Body of pancreas (tissue), 4 donors: ENCODE measurements around the gene GALNT9. TPM values are rescaled to one million over a fixed set of nuclear protein-coding genes. Genes with fewer than 3 reads are reported as not detected.

Experiments used
- ATAC-seq: fragments of 150-250 bp; one replicate; pipeline ENCODE4 v1.9.1; 2016
- DNase-seq, 4 donors: peaks; one replicate each; pipeline ENCODE4 v3.0.0-alpha.2; 2019
- H3K27ac ChIP-seq, 4 donors: fragments of 200-600 bp; sonication (generic); 1 replicate in 3 of 4; 2 replicates in 1 of 4; pipeline versions ENCODE4 v1.5.1 to v1.6.1; 2016 to 2019; ENCODE audit warnings: mild to moderate bottlenecking in 1 of 4, mixed read lengths in 1 of 4, moderate library complexity in 1 of 4
- H3K27me3 ChIP-seq, 2 donors: fragments of 200-600 bp; sonication (generic); one replicate each; pipeline ENCODE4 v1.6.0; 2016; ENCODE audit warnings: mild to moderate bottlenecking in 1 of 2
- H3K36me3 ChIP-seq, 2 donors: fragments of 200-600 bp; sonication (generic); replicated peaks in 1 of 2; 2 replicates each; pipeline ENCODE4 v1.5.1; 2016; ENCODE audit warnings: low read depth in 2 of 2; ENCODE audit not compliant: insufficient read depth in 1 of 2
- H3K4me1 ChIP-seq: fragments of 200-600 bp; sonication (generic); one replicate; pipeline ENCODE4 v1.6.0; 2016
- H3K4me3 ChIP-seq, 2 donors: fragments of 200-600 bp; sonication (generic); 1 replicate in 1 of 2; 2 replicates in 1 of 2; pipeline ENCODE4 v1.5.1; 2016 to 2019
- H3K9me3 ChIP-seq, 3 donors: fragments of 200-600 bp; sonication (generic); 1 replicate in 2 of 3; 2 replicates in 1 of 3; pipeline ENCODE4 v1.5.1; 2016
- POLR2A ChIP-seq, 3 donors: fragments of 450-650 bp; IDR thresholded peaks; one replicate each; pipeline ENCODE4 v1.6.1; 2016; ENCODE audit warnings: antibody characterized with exemption in 3 of 3, mild to moderate bottlenecking in 2 of 3
- WGBS, 2 donors: methylation state at CpG; one replicate each; pipeline ENCODE4 v1.1.5; 2017; 5-methylcytosine and 5-hydroxymethylcytosine counted together
- intact Hi-C: fragments of 100-400 bp; cut with DNase I; formaldehyde crosslinking; loops from one replicate; pipeline ENCODE4 v1.15.1; 2023
- total RNA-seq, 2 donors: library from RNA; depleted of rRNA; stranded (reverse); fragments of >200 nt; gene quantifications; one replicate each; pipeline ENCODE4 v1.1.0, GENCODE V29; 2016
- TF ChIP-seq, protein P1 (sequence below), 7 experiments: fragments of 450-650 bp in 4 of 7; fragments of 200-600 bp in 3 of 7; sonication (generic) in 3 of 7; IDR thresholded peaks; one replicate each; pipeline ENCODE4 v1.5.1; 2016 to 2019; ENCODE audit warnings: antibody characterized with exemption in 7 of 7

Gene GALNT9
- total RNA-seq, 2 donors from 2014 or later, result not detected

GRCh38 chr12:132215299-132215989 is 113.9 kb downstream of the GALNT9 start:
- intact Hi-C loops, result no loop called here
- ATAC-seq (no peak), DNase-seq (no peak)
- H3K27ac ChIP-seq, result no peak overlapping the region
- H3K27me3 ChIP-seq, result no peaks in the 10 kb centered on the region
- no peaks in the 10 kb centered on the region for H3K36me3 ChIP-seq
- 74 to 75% methylated on average over 6 to 27 of the region's 28 CpGs for WGBS, 2 donors
- H3K4me1 ChIP-seq, result no peaks in the 10 kb centered on the region
- no peaks in the 10 kb centered on the region for H3K9me3 ChIP-seq
- H3K4me3 ChIP-seq, result no peak overlapping the region
- TF ChIP-seq, protein P1, sequence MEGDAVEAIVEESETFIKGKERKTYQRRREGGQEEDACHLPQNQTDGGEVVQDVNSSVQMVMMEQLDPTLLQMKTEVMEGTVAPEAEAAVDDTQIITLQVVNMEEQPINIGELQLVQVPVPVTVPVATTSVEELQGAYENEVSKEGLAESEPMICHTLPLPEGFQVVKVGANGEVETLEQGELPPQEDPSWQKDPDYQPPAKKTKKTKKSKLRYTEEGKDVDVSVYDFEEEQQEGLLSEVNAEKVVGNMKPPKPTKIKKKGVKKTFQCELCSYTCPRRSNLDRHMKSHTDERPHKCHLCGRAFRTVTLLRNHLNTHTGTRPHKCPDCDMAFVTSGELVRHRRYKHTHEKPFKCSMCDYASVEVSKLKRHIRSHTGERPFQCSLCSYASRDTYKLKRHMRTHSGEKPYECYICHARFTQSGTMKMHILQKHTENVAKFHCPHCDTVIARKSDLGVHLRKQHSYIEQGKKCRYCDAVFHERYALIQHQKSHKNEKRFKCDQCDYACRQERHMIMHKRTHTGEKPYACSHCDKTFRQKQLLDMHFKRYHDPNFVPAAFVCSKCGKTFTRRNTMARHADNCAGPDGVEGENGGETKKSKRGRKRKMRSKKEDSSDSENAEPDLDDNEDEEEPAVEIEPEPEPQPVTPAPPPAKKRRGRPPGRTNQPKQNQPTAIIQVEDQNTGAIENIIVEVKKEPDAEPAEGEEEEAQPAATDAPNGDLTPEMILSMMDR (IDR thresholded peaks at IDR 0.05), result no peak
- TF ChIP-seq POLR2A (IDR thresholded peaks at IDR 0.05), result no peak

- no peak for ATAC-seq
These were observed 114.5 kb downstream of the GALNT9 start for GRCh38 chr12:132214891-132215290.

DNA sequence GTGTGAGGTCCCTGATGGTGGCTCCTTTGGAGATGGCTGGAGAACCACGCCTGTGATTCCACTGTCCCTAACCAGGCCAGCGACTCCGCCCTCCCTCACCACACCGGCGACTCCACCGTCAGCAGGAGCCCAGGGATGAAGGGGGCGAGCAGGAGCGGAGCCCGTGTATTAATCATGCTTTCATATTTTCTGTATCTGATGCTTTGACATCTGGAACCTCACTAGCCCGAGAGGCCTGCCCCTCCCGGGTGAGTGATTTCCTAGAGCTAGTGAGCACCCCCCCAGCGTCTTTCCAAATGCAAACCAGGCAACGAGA is 115.3 kb downstream of the GALNT9 start:
- DNase-seq, result no peak
- H3K36me3 ChIP-seq, result no peaks in the 10 kb centered on the region
- intact Hi-C loops, result no loop called here
- no peak overlapping the region for H3K27ac ChIP-seq
- H3K27me3 ChIP-seq, result no peaks in the 10 kb centered on the region
- no peak for ATAC-seq
- TF ChIP-seq POLR2A (IDR thresholded peaks at IDR 0.05), result no peak
- TF ChIP-seq, protein P1 (IDR thresholded peaks at IDR 0.05), result no peak
- WGBS, 2 donors, result 65 to 69% methylated on average over 13 of the region's 13 CpGs
- H3K4me1 ChIP-seq, result no peaks in the 10 kb centered on the region
- no peaks in the 10 kb centered on the region for H3K9me3 ChIP-seq
- no peak overlapping the region for H3K4me3 ChIP-seq

More at GRCh38 chr12:132214891-132215290, 114.5 kb downstream of the GALNT9 start:
- H3K4me3 ChIP-seq, result no peak overlapping the region
- DNase-seq, result no peak
- TF ChIP-seq, protein P1 (IDR thresholded peaks at IDR 0.05), result no peak
- TF ChIP-seq POLR2A (IDR thresholded peaks at IDR 0.05), result no peak
- no peak overlapping the region for H3K27ac ChIP-seq
- WGBS, 2 donors, result 43 to 71% methylated on average over 4 to 22 of the region's 22 CpGs
- no peaks in the 10 kb centered on the region for H3K36me3 ChIP-seq
- H3K9me3 ChIP-seq, result no peaks in the 10 kb centered on the region
- no peaks in the 10 kb centered on the region for H3K27me3 ChIP-seq
- no peaks in the 10 kb centered on the region for H3K4me1 ChIP-seq
- intact Hi-C loops, result no loop called here

DNA sequence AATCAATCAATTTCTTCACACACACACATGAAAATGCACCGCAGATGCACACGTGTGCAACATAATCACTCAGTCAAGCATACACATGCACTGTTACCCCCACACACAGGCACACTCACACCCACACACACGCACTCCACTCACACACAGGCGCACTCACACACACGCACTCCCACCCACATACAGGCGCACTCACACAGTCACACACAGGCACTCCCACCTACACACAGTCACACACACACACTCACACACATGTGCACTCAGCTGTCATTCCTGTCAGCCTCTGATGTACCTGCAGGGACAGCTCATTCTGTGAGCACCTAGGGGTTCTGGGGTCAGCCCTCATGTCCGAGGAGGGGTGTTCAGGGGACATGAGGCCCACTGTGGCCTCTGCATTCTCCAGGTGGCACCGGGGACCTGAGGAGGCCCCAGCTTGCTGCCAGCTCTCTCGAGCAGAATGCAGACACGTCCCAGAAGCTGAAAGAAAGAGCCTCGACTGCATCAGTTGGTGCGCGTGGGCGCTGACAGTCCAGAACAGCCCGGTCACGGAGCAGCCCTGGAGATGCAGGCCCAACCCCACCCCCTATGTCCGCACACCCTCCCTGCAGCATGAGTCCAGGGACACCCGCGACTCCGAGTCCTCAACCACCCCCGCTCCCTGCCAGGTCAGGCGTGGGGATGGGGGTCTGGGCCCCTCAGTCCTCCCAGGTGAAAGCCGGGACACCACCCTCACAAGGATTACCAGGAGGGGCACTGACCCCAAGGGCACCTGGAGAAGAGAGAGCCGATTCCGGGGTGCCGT is 115.8 kb downstream of the GALNT9 start:
- intact Hi-C loops, result no loop called here
- Histone ChIP-seq H3K36me3 (no peaks in the 10 kb centered on the region), H3K27me3 (no peaks in the 10 kb centered on the region), H3K27ac (no peak overlapping the region), H3K4me3 (no peak overlapping the region), H3K4me1 (no peaks in the 10 kb centered on the region), H3K9me3 (peaks cover 0 to 4% (median 0%) of the 10 kb centered on the region in 3 donors)
- WGBS, 2 donors, result 69 to 72% methylated on average over 10 to 22 of the region's 26 CpGs
- DNase-seq (no peak), ATAC-seq (no peak)
- TF ChIP-seq POLR2A (IDR thresholded peaks at IDR 0.05), result no peak
- TF ChIP-seq, protein P1 (IDR thresholded peaks at IDR 0.05), result no peak
